DOHH2 (cell line): ENCODE results near the gene NAXD.
"Not testable (repeated sequence)": the region's sequence is repeated elsewhere in the genome, so short reads cannot be mapped to it uniquely, and the experiment has no call there.

Source experiments
- EZH2phosphoT487 ChIP-seq: fragments of 200-600 bp; sonication (generic); IDR thresholded peaks from 2 replicates; pipeline ENCODE4 v1.6.1; 2017; ENCODE audit warnings: borderline replicate concordance, mild to moderate bottlenecking, antibody characterized with exemption, low read length, moderate library complexity, mixed read lengths
- TF ChIP-seq, protein P1 (sequence below): fragments of 200-600 bp; sonication (generic); IDR thresholded peaks from one replicate; pipeline ENCODE4 v1.5.1; 2014; ENCODE audit warnings: antibody characterized with exemption, mild to moderate bottlenecking, low read depth, low read length; ENCODE audit not compliant: poor library complexity, severe bottlenecking

DNA sequence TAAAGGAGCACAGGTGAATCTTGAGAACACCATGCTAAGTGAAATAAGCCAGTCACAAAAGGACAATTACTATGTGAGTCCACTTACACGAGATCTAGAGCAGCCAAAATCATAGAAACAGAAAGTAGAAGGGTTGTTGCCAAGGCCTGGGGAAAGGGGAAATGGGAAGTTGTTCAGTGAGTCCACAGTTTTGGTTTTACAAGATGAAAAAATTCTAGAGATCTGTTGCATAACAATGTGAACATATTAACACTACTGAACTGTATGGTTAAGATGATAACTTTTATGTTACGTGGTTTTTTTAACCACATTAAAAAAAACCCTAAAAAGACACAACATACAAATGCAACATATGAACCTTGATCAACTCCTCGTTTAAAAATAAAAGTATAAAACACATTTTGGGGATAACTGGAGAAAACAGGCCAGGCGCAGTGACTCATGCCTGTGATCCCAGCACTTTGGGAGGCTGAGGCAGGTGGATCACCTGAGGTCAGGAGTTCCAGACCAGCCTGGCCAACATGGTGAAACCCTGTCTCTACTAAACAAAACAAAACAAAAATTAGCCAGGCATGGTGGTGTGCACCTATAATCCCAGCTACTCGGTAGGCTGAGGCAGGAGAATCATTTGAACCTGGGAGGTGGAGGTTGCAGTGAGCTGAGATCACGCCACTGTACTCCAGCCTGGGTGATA is 43.0 kb downstream of the NAXD start:
- TF ChIP-seq, protein P1, sequence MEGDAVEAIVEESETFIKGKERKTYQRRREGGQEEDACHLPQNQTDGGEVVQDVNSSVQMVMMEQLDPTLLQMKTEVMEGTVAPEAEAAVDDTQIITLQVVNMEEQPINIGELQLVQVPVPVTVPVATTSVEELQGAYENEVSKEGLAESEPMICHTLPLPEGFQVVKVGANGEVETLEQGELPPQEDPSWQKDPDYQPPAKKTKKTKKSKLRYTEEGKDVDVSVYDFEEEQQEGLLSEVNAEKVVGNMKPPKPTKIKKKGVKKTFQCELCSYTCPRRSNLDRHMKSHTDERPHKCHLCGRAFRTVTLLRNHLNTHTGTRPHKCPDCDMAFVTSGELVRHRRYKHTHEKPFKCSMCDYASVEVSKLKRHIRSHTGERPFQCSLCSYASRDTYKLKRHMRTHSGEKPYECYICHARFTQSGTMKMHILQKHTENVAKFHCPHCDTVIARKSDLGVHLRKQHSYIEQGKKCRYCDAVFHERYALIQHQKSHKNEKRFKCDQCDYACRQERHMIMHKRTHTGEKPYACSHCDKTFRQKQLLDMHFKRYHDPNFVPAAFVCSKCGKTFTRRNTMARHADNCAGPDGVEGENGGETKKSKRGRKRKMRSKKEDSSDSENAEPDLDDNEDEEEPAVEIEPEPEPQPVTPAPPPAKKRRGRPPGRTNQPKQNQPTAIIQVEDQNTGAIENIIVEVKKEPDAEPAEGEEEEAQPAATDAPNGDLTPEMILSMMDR: not testable (repeated sequence)
- TF ChIP-seq EZH2phosphoT487: not testable (repeated sequence)
